Left ventricle myocardium inferior (tissue), 1 donor: Measurements from ENCODE around the gene IFI35. TPM values are rescaled to one million over a fixed set of nuclear protein-coding genes. Genes with fewer than 3 reads are reported as not detected.

Experiments used
- DNase-seq: peaks from one replicate; pipeline ENCODE4 v3.0.0-alpha.2; 2020
- H3K27ac ChIP-seq: fragments of 200-600 bp; replicated peaks from 2 replicates; pipeline ENCODE4 v1.8.0; 2021
- H3K27me3 ChIP-seq: fragments of 200-600 bp; 2 replicates; pipeline ENCODE4 v1.8.0; 2021; ENCODE audit warnings: low read depth
- H3K36me3 ChIP-seq: fragments of 200-600 bp; 2 replicates; pipeline ENCODE4 v1.8.0; 2021
- H3K4me1 ChIP-seq: fragments of 200-600 bp; 2 replicates; pipeline ENCODE4 v1.8.0; 2021
- H3K4me3 ChIP-seq: fragments of 200-600 bp; 2 replicates; pipeline ENCODE4 v1.8.0; 2021; ENCODE audit warnings: mild to moderate bottlenecking, moderate library complexity
- H3K9me3 ChIP-seq: fragments of 200-600 bp; replicated peaks from 2 replicates; pipeline ENCODE4 v1.8.0; 2021
- intact Hi-C: fragments of 100-400 bp; cut with micrococcal nuclease; formaldehyde crosslinking; loops from one replicate; pipeline ENCODE4 v1.11.0; 2022
- total RNA-seq: library from RNA; stranded (reverse); fragmentation: NEBNext Ultra II Directional; extraction: Animal tissue kit (Norgen Biotek cat#: 25700); gene quantifications from one replicate; pipeline ENCODE4 v1.2.1, GENCODE V29; 2021
- TF ChIP-seq, protein P1 (sequence below): fragments of 200-600 bp; IDR thresholded peaks from 2 replicates; pipeline ENCODE4 v1.8.0; 2021; ENCODE audit warnings: antibody characterized with exemption, mild to moderate bottlenecking, borderline replicate concordance
- donor health status: DM: no; HTN: yes; CAD: no; lungs with severe emphysema.

Gene IFI35
- total RNA-seq, 1 donor from 2014 or later, result 11.5 TPM

DNA sequence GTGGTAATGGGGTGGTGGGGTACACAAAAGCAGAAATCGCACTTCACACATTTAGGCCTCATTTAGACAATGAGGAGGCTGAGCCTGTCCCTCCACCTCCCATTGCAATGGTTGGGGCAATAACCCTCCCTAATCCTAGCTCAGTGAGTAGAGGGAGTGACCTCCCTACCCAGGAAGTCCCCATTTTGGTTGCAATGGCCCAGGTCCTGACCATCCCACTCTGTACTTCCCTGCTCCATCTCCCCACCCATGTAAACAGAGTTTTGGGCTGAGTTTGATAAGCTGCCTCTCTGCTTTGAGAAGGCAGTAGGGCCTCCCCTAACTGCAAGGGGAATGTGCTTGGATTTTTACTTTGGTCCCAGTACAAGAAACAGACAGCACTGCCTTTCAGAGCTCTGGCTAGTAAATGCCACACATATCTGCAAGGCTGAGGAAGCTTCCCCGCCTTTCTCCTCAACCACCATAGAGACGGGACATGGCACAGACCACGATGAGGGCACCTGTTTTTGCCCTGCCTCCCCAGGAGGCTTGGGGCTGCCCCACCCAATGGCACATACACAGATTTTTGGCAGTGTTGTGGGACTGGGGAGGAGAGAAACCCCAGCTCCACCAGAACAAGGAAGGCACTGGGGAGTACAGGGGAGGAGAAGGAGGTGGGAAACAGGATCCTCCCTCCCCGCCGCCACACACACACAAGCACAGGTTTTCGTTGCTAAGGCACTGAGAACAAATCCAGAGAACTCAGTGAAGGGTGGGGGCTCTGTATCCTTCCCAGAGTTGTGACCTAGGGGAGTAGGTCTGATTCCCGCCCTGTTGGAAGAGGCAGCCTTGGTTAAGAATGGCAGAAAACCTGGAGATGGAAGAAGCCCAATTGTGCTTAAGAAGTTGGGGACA is 8.3 kb downstream of the IFI35 start:
- intact Hi-C loops, result no loop called here
- no peak overlapping the region for H3K4me3 ChIP-seq
- H3K27ac ChIP-seq, result peak overlapping the region; percentile 86
- TF ChIP-seq, protein P1, sequence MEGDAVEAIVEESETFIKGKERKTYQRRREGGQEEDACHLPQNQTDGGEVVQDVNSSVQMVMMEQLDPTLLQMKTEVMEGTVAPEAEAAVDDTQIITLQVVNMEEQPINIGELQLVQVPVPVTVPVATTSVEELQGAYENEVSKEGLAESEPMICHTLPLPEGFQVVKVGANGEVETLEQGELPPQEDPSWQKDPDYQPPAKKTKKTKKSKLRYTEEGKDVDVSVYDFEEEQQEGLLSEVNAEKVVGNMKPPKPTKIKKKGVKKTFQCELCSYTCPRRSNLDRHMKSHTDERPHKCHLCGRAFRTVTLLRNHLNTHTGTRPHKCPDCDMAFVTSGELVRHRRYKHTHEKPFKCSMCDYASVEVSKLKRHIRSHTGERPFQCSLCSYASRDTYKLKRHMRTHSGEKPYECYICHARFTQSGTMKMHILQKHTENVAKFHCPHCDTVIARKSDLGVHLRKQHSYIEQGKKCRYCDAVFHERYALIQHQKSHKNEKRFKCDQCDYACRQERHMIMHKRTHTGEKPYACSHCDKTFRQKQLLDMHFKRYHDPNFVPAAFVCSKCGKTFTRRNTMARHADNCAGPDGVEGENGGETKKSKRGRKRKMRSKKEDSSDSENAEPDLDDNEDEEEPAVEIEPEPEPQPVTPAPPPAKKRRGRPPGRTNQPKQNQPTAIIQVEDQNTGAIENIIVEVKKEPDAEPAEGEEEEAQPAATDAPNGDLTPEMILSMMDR, result no peak
- H3K27me3 ChIP-seq, result no peaks in the 10 kb centered on the region
- peaks cover 45% of the 10 kb centered on the region for H3K36me3 ChIP-seq
- H3K4me1 ChIP-seq, result peaks cover 91% of the 10 kb centered on the region
- H3K9me3 ChIP-seq, result no peaks in the 10 kb centered on the region
- no peak for DNase-seq

DNA sequence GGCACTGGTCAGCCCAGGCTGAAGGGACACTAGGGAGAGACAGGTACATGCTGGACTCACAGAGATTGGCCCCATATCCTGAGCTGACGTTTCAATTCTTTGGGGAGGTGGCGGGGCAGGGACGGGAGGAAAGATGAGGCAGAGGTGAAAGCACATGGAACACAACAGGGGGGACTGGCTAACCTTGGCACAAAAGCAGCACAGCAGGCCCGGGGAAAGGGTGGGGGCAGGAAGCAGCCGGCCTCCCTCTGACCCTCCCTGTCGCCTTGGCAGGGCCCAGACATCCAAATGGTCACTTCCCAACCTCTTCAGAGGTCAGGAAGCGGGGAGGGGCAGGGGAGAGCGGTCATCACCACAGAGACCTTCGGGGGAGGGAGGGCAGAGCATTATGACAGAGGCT is 9.0 kb downstream of the IFI35 start:
- DNase-seq, result peak; percentile 72
- Histone ChIP-seq H3K4me1 (peaks cover 91% of the 10 kb centered on the region), H3K4me3 (peak overlapping the region; percentile 25), H3K9me3 (no peaks in the 10 kb centered on the region), H3K36me3 (peaks cover 45% of the 10 kb centered on the region), H3K27ac (peak overlapping the region; percentile 86), H3K27me3 (no peaks in the 10 kb centered on the region)
- intact Hi-C loops, result no loop called here
- TF ChIP-seq, protein P1, result no peak

DNA sequence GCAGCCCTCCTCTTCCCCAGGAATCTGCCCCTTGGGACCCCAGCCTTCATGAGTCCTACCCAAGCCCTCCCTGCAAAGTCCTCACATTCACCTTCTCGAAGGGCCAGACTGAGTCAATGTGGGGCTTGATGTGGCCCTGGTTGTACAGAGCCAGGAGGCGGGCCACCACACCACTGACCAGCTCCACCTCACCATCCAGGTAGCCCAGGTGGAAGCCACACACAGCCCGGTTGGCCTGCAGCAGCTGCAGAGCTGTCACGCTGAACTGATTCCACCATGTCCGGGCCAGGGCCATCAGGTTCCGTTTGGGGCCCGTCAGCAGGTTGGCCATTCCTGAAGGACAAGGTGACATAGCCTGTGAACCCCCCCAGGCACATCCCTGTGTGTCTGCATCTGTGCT is 9.6 kb downstream of the IFI35 start:
- Histone ChIP-seq H3K27me3 (no peaks in the 10 kb centered on the region), H3K9me3 (no peaks in the 10 kb centered on the region), H3K4me1 (peaks cover 91% of the 10 kb centered on the region), H3K27ac (peak overlapping the region; percentile 86), H3K36me3 (peaks cover 45% of the 10 kb centered on the region), H3K4me3 (peak overlapping the region; percentile 25)
- TF ChIP-seq, protein P1, result no peak
- DNase-seq, result no peak
- intact Hi-C loops, result no loop called here

- Histone ChIP-seq H3K36me3 (peaks cover 39% of the 10 kb centered on the region), H3K9me3 (no peaks in the 10 kb centered on the region), H3K4me1 (peaks cover 87% of the 10 kb centered on the region), H3K27me3 (no peaks in the 10 kb centered on the region), H3K4me3 (no peak overlapping the region), H3K27ac (peak overlapping the region; percentile 89)
- no peak for DNase-seq
- TF ChIP-seq, protein P1, result no peak
- intact Hi-C loops, result no loop called here
Measured at GRCh38 chr17:43018008-43018853, 11.6 kb downstream of the IFI35 start.

GRCh38 chr17:43018932-43019331 is 12.3 kb downstream of the IFI35 start:
- intact Hi-C loops, result no loop called here
- Histone ChIP-seq H3K27ac (peak overlapping the region; percentile 89), H3K36me3 (peaks cover 32% of the 10 kb centered on the region), H3K27me3 (no peaks in the 10 kb centered on the region), H3K4me3 (peak overlapping the region; percentile 95), H3K4me1 (peaks cover 80% of the 10 kb centered on the region), H3K9me3 (no peaks in the 10 kb centered on the region)
- TF ChIP-seq, protein P1, result no peak
- no peak for DNase-seq
